Stimulated activated CD4-positive, alpha-beta T cell treated with anti-CD3 and anti-CD28 coated beads, Interleukin-4, amount 100 ng/mL, for 48 hours (primary cell): Measurements from ENCODE around the gene PLXDC2.

Experiments used
- DNase-seq, 2 donors: peaks; one replicate each; pipeline ENCODE4 v3.0.0-alpha.2; 2020; ENCODE audit warnings: low read depth in 2 of 2

Gene PLXDC2

DNA sequence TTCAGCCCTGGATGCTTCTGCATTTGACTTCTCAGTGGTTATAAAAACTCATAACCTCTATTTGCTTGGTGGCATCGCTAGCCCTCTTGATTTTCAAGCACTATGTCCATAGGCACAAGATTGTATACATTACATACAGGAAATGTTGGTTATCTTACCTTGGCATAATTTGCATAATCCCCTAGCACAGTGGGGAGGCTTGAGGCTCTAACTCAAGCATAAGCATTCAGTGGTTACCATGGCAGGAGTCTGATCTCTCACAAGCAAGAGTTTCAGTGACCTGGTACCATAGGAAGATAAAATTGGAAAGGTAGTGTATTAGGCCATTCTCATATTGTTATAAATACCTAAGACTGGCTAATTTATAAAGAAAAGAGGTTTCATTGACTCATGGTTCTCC lies 121.8 kb downstream of the PLXDC2 start:
- DNase-seq: no peak

DNA sequence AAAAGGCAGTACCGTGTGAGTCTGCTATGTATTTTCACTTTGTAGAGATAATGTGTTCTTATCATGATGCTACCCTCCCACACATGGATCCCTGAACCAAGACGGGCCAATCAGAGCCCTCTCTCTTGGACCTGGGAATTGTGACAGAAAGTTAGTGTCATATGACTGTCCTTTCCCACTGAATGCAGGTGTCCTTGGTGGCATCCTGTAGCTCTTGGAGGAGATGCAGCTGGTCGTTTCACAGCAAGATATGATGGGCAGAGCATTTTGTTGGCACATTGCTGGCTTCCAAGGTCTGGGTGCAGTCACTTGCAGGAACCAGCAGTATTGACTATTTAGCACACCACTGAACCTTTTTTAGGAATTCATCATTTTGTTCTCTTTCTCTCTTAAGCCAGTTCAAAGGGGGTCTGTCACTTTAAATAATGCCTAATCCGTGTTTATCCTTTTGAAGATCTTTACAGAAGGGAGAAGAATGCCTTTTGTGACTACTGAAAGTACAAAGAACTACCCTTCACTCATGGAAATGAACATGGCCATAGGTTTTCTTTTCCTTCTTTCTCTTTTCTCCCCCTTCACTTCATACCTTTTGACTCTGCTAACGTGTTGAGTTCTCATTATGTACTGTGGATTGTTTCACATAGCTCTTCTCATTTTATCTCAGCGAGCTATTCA lies 125.1 kb downstream of the PLXDC2 start:
- DNase-seq: no peak

DNA sequence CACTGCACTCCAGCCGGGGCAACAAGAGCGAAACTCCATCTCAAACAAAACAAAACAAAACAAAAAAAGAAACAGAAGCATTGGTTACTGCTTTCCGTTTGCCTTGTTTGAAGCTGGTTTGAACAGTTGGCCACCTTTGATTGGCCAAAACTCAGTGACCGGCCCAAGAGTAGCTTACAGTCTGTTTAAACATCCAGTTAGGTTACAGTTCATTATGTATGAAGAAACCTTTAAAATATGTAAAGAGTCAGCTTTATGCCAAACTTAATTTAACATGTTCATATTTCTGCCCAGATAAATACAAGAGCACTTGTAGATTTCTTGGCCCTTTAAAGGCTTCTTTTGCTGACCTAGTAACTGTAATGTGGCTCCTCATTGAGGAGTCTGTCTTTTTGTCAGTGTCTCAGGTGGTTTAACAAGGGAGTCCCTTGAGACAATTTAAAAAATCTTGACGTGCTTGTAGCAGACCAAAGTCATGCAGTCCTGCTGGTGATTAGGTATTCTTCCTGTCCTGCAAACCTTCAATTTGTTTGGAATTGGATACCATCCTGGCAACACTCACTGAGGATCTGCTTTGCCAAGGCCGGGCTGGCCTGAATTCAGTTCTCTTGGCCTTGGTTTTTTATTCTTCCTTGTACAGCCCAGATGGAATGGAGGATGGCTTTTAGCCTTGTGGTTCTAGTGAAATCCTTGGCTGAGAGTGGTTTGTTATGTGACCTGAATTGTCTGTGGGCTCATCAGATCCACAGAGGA lies 128.9 kb downstream of the PLXDC2 start:
- no peak for DNase-seq

DNA sequence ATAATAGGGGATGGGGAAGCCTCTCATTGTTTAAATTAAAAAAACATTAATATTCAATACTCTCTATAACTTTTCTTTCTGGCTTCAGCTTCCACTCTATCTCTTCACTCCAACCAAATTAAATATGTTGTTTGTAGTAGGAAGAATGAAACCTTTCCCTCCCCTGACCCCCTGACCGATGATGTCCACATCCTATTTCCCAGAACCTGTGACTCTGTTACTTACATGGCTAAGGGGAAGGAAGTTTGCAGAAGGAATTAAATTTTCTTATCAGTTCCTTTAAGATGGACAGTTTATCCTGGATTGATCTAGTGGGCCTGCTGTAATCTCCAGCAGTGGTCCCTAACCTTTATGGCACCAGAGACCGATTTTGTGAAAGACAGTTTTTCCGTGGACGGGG lies 130.0 kb downstream of the PLXDC2 start:
- no peak for DNase-seq

DNA sequence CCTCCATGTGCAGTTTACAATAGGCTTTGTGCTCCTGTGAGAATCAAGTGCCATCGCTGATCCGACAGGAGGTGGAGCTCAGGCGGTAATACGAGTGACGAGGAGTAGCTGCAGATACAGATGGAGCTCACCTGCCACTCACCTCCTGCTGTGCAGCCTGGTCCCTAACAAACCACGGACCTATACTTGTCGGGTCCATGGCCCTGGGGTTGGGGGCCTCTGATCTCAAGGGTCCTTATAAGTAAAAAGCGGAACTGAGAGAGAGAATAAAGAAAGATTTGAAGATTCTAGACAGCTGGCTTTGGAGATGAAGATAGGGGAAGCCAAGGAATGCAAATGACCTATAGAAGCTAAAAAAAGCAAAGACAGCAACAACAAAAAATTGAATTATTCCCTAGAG lies 130.6 kb downstream of the PLXDC2 start:
- no peak for DNase-seq

DNA sequence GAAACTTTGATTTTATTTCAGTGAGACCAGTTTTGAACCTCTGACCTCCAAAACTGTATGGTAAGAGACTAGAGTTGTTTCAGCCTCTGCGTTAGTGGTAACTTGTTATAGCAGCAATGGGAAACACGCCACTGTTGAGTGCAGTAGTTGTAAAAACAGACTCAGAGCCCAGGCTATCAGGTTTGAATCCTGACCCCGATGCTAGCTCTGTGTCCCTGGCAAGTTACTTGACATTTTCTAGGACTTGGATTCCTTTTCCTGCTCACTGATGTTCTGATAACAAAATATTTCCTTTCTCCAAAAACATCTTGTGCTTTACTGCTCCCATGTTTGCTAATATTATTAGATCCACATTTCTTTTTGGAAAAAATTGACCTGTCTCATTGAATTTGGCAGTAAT lies 131.0 kb downstream of the PLXDC2 start:
- DNase-seq: no peak

DNA sequence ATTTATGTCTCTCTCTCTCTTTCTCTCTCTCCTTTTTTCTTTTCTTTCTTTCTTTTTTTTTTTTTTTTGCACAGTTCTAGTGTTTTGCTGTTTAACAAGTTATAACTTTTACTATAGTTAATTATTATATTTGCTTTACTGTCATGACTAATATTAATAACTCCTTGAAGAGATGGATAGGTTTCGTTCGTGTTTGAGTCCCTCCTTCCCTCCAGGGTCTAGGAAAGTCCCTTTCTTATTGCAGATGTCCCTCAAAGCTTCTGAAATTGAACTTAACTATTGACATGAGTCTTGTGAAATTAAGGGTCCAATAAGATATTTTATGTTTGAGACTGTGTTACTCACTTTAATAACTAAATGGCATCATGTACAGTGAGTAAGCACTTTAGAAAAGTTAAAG lies 131.4 kb downstream of the PLXDC2 start:
- no peak for DNase-seq

DNA sequence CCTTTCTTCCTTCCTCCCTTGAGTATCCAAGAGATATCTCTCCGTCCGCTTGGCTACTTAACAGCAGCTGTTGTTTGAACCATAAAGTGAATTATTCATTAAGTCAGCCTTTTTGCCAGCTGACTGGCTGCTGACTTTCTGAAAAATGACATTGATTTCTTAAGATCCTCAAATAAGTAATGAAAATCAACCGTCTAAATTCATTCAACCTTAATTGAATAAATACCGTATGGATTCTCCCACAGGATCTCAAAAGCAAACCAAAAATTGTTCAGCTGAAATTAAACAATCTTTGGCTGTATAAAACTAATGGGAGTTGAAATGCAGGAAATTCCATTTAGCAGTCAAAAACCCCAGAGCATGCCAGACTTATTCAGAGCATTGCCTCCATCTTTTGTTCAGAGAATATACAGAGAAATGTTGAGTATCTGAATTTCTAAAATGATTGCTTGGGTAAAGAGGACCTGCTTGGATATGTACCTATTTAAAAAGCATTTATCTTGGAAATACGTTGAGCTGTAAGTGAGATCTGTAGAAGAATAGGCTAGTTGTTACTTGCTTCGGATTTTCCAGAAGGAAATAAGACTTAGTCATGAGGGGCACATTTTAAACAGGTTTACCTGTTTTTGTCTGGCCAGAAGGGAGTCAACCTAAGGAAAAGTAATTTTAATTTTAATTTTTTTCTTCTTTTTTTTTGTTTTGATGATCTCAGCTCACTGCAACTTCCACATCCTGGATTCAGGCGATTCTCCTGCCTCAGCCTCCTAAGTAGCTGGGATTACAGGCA lies 136.2 kb downstream of the PLXDC2 start:
- DNase-seq: no peak

DNA sequence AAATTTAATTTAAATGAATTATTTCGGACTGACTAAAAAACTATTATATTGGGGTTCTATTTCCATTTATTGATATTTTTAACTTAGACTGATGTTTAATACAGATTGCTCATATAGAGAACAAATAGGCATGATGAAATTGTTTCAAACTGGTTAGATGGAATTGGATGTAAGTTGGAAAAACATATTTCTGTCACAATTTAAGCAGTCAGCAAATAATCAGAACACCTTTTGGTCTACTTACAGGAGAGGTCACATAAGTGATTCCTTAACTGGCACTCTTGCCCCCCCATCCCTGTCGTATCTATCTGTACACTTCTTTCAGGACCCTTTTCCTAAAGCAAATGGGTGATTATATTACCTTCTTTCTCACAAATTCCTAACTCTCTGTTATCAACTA lies 138.4 kb downstream of the PLXDC2 start:
- DNase-seq: no peak

DNA sequence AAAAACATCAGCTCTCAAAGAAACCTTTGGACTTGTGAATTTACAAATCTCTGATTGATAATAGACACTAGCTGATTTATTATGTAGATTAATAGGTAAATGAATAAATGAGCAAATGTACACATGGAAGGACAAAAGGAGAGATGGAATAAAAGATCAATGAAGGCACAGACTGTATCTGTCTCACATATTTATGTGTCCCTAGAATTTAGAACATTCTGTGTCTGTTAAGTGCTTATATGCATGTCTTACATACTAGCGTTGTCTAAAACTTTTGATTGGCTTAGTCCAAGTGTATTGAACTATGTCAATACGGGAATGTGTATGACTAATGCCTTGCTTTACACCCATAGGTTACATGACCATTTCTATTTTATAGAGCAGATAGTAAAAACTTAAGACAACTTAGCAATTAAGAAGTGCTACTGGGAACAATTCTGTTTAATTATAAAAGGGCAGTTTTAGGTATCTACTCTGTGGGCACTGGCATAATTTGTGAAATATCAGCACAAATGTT lies 140.3 kb downstream of the PLXDC2 start:
- no peak for DNase-seq

DNA sequence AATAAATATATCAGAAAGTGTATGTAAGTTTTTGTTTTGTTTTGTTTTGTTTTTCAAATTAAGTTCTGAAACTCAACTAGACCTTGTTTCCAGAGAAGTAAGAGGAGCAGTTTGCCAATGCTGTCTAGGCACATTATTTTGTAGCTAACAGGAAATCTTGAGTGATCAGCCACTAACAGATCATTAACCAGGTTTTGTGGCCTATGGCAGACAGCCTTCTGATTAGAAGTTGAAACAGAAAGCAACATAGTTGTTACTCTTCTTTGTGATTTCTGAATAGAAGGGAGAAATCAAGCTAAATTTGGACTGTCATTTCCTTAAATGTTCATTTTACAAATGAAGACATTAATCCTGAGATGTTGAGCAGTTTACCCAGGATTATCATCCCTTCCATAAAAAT lies 142.6 kb downstream of the PLXDC2 start:
- DNase-seq: no peak

DNA sequence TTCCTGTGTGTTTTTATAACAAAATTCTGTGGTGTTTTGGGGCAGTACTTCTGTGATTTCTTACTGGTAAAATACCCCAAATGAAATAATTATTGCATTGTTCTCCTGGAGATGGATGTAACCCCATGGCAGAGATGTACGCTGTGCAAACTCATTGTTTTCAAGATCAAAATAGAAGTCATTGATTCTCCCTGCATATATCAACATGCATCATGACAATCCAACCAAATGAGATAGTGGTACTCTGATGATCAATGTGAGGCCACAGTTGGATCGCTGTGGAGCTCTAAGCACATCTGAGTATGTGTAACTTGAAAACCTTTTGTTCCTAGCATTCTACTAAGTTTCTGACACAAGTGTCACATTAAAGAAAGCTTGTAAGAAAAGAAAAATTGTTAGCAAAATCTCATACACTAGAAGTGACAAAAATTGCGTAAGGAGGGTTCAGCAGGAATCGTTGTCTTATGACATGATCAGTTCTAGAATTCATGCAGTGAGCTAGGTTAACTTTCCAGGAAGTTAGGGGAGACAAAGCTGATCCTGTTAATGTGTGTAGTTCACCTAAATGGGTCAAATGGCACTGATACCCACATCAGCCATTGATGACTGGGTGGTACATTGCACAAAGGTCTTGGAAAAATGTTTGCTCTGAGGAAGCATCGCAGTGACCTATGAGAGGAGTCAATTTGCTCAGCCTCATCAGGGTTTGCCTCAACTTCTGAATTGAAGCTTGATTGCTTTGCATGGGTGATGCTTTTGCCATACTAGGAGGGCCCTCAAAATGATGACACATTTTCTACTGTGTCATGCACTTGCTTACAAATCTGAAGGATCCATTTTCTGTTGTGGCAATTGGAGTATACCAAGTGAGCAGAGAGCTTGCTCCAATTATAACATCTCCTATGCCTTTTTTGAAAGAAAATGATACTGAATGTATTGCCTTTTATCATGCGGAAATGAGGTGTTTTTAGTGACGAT lies 145.1 kb downstream of the PLXDC2 start:
- no peak for DNase-seq

DNA sequence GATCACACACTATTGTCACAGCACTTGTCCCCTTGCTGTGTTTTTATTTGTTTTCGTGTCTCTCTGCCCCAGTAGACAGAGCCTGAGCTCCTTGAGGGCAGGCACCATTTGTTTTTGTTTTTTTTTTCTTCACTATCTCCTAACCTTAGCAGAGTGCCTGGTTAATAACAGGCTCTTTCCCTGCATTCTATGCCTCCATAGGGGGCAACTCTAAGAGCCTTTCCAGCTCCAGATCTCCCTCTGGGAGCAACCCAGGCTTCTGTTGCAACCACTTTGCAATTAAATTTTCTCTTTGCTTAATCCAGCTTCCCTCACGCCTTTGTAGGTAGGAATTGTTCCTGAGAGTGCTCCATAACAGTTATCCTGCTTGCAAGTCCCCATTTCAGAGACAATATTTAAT lies 148.4 kb downstream of the PLXDC2 start:
- DNase-seq: no peak

DNA sequence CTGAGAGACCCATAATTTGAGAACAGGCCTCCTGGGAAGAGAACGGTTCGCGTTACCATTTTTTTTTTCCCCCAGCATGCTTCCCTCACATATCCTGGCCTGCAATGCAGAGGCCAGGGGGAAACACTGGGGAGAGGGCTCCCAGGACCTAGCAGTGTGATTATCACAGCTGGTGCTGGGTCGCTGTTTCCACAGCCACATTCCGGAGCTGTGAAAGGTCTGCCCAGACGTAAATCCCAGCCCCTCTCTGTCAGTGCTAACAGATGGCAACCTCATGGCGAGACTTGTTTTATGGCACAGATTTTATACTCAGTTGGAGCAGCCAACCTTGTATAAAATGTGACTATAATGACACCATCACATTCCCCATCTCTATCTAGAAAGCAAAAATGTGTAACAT lies 150.5 kb downstream of the PLXDC2 start:
- no peak for DNase-seq

DNA sequence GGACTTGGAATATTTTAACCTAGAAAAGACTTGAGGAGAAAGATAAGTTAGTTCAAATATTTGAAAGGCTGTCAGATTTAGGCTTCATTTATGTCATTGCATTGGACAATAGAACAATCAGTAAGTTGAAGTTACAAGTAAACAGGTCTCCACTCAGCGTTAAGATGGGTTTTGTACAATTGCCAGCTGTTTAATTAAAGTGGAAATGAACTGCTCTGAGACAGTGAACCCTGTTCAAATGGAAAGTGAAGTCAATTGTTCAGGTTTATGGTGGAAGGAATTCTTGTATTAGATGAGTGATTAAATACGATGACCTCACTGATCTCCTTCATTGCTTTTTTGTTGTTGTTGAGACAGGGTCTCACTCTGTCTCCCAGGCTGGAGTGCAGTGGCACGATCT lies 151.7 kb downstream of the PLXDC2 start:
- DNase-seq: no peak

DNA sequence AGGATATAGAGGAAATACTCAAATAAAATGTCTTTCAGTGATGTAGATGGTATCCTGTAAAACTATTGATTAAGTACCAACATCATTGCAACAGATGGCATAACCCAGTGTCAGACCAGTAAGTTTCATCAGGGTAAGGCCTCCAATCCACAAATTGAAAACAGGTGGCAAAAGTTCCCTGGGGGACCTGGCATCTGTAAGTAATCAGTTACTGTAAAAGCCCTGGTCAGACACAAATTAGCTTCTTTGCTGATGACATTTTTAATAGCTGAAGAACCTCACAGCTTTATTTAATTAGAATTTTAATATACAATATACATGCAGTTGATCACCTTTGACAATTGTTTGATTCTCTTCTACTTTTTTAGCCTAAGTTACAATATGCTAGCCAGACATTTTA lies 152.5 kb downstream of the PLXDC2 start:
- DNase-seq: no peak

DNA sequence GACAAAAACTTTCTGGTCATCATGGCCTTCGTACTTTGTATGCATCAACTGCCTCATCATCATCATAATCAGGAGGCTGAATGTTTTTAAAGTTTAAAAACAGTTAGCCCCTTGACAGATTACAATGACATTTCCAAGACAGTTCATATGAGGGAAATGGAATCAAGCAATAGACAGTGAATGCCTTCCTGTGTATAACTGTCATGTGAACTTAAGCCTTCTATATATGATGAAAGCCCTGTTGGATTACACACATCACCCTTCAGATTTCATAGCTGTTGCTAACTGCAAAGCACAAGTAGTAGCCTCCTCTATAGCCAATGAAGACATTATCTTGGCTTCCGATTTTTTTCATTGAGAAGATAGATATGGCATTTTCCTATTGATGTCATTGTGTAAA lies 154.0 kb downstream of the PLXDC2 start:
- no peak for DNase-seq

DNA sequence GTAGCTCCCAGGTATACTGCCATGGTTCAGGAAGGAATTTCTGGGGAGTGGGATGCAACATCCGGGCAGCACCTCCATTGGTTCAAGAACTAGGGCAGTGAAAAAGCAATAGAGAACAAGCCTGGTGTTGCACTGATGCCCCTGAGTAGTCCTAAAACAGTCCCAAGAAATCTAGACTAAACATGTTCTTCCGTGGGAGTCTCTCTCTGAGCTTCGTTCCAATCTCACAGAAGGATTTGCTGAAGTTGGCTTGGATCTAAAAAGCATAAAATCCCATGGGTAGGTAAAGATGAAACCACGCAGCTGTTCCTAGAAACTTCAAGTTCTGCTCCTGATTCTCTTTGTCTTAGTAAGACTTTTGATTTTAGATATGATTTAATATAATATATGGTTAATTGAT lies 154.5 kb downstream of the PLXDC2 start:
- no peak for DNase-seq

DNA sequence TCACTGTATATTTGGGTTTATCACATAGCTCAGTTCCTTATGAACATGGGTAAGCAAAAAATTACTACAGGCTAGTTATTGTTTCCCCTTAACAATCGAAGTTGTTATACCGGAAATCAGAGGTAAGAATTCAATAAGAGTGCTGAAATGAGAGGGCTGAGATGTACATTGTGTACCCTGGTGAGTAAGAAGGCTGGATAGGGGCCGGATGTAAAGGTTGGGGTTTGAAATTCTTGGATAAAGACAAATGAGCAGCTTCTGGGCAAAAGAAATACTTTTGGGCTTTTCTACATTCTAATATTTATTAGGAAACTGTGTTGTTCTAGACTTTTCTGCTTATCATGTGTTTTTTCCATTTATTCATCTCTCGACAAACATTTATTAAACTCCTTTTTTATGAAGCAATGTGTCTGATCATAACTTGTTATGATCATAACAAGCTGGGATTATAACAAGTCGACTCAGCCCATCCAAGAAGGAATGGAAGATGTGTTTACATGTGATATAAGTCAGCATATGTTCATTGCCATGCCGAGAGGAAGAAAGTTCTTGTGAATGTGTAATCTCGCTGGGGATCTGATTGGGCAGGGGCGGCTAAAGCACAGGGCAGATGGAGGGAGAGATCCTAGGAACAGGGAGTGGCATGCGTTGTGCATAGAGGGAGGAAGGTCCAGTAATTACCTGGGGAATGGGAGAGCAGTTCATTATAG lies 155.3 kb downstream of the PLXDC2 start:
- DNase-seq: no peak

DNA sequence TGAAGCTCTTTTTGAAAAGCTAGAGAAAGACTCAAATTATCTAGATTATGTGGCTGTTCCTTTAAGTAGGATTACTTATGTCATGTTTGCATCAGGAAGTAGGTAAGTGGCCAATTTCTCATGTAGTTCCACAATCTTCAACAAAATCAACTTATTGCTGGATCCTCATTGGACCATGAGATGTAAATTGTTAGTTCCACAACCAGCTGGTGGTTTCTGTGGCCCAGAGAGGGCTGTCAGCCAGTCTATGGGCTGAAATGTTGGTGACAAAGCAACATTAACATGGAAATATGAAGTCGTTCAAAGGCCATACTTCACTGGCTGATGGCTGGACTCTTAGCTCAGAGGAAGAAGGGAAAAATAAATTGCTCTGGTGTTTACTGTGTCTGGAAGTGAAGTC lies 157.9 kb downstream of the PLXDC2 start:
- no peak for DNase-seq

DNA sequence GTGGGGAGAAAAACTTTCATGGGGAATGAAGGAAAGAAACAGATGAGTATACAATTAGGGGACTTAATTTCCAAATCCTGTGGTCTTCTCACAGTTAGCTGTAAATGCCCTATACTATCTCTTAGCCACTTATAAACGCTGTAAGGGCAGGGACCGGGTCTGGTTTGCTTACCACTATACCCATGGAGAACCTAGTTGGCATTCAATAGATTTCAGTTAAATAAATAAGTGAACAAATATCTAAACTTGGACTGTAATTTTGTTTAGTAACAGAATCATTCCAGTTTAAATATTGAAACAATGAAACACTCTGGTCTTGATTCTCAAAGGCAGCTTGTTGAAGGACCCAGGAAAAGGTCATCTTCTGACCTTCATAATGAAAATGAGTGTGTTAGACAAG lies 158.3 kb downstream of the PLXDC2 start:
- DNase-seq: no peak
